Pons (tissue), 1 donor: ENCODE results near the gene PLAC1.

Source experiments
- DNase-seq: peaks from one replicate; pipeline ENCODE4 v3.0.0-alpha.2; 2016; ENCODE audit warnings: low spot score

The PLAC1 gene

GRCh38 chrX:134658002-134658759 lies at the start of gene PLAC1:
Gene PLAC1, minus strand, starts transcription at chrX:134658471. Its CDS starts 91,789 bp downstream, at chrX:134566682.
- DNase-seq, result no peak

- DNase-seq, result no peak
Observed at GRCh38 chrX:134706138-134706537, 47.9 kb upstream of the PLAC1 start.

- DNase-seq, result no peak
Observed at GRCh38 chrX:134695999-134696398, 37.7 kb upstream of the PLAC1 start.

- DNase-seq, result no peak
Observed at GRCh38 chrX:134694333-134695322, 36.4 kb upstream of the PLAC1 start.

GRCh38 chrX:134693644-134694043 lies 35.4 kb upstream of the PLAC1 start:
- DNase-seq, result no peak

- no peak for DNase-seq
Observed at GRCh38 chrX:134692990-134693389, 34.7 kb upstream of the PLAC1 start.

GRCh38 chrX:134692233-134692632 lies 34.0 kb upstream of the PLAC1 start:
- peak; percentile 5 for DNase-seq

GRCh38 chrX:134691453-134691852 lies 33.2 kb upstream of the PLAC1 start:
- DNase-seq, result no peak

GRCh38 chrX:134688839-134689238 lies 30.6 kb upstream of the PLAC1 start:
- DNase-seq, result no peak

GRCh38 chrX:134688031-134688823 lies 30.0 kb upstream of the PLAC1 start:
- DNase-seq, result no peak

- DNase-seq, result no peak
Observed at GRCh38 chrX:134685668-134686067, 27.4 kb upstream of the PLAC1 start.

- DNase-seq, result no peak
Observed at GRCh38 chrX:134684956-134685355, 26.7 kb upstream of the PLAC1 start.

- no peak for DNase-seq
Observed at GRCh38 chrX:134683351-134684005, 25.2 kb upstream of the PLAC1 start.

GRCh38 chrX:134682081-134682480 lies 23.8 kb upstream of the PLAC1 start:
- DNase-seq, result no peak

- no peak for DNase-seq
Observed at GRCh38 chrX:134679644-134680043, 21.4 kb upstream of the PLAC1 start.

GRCh38 chrX:134679221-134679620 lies 20.9 kb upstream of the PLAC1 start:
- no peak for DNase-seq

GRCh38 chrX:134677332-134677731 lies 19.1 kb upstream of the PLAC1 start:
- no peak for DNase-seq

GRCh38 chrX:134676436-134676835 lies 18.2 kb upstream of the PLAC1 start:
- DNase-seq, result no peak

GRCh38 chrX:134673123-134673522 lies 14.9 kb upstream of the PLAC1 start:
- no peak for DNase-seq

GRCh38 chrX:134672101-134672500 lies 13.8 kb upstream of the PLAC1 start:
- DNase-seq, result no peak

- no peak for DNase-seq
Observed at GRCh38 chrX:134671294-134671693, 13.0 kb upstream of the PLAC1 start.
